NB4 (cell line): ENCODE measurements around the gene TUT4.

Source experiments
- DNase-seq: peaks from one replicate; pipeline ENCODE4 v3.0.0; 2010; ENCODE audit warnings: low read depth
- H3K4me3 ChIP-seq: one replicate; pipeline ENCODE4 v1.5.1; 2011; ENCODE audit warnings: mild to moderate bottlenecking, low read depth, low read length, moderate library complexity
- CTCF ChIP-seq: IDR thresholded peaks from one replicate; pipeline ENCODE4 v1.5.1; 2012; ENCODE audit warnings: low read depth, low read length
- MAX ChIP-seq: IDR thresholded peaks from 2 replicates; pipeline ENCODE4 v1.6.1; 2011; ENCODE audit warnings: low read depth, low read length
- MYC ChIP-seq: IDR thresholded peaks from 2 replicates; pipeline ENCODE4 v1.6.1; 2011; ENCODE audit warnings: low read depth, low read length
- POLR2A ChIP-seq: IDR thresholded peaks from 2 replicates; pipeline ENCODE4 v1.6.1; 2011; ENCODE audit warnings: mild to moderate bottlenecking; ENCODE audit not compliant: insufficient read length; ENCODE audit errors: extremely low read depth

The TUT4 gene

GRCh38 chr1:52542085-52542688 lies 10.7 kb downstream of the TUT4 start:
- no peak overlapping the region for H3K4me3 ChIP-seq
- DNase-seq, result no peak
- TF ChIP-seq MAX (no peak), POLR2A (no peak), CTCF (no peak), MYC (no peak)

GRCh38 chr1:52534928-52535764 lies 17.7 kb downstream of the TUT4 start:
- DNase-seq, result no peak
- H3K4me3 ChIP-seq, result no peak overlapping the region
- TF ChIP-seq MAX, result no peak
- TF ChIP-seq MYC, result no peak
- TF ChIP-seq CTCF, result no peak
- no peak for TF ChIP-seq POLR2A

DNA sequence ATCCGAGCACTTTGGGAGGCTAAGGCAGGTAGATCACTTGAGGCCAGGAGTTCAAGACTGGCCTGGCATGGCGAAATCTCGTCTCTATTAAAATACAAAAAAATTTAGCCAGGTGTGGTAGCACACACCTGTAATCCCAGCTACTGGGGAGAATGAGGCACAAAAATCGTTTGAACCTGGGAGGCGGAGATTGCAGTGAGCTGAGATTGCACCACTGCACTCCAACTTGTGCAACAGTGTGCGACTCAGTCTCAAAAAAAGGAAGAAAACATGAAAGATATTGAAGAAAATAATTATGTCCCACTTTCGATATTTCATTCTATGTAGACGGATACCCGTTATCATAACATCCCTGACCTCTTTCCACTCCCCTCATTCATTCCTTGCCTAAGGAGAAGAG lies 19.2 kb downstream of the TUT4 start:
- peak; percentile 48 for DNase-seq
- TF ChIP-seq MYC (no peak), POLR2A (no peak), CTCF (no peak), MAX (no peak)
- H3K4me3 ChIP-seq, result no peak overlapping the region

DNA sequence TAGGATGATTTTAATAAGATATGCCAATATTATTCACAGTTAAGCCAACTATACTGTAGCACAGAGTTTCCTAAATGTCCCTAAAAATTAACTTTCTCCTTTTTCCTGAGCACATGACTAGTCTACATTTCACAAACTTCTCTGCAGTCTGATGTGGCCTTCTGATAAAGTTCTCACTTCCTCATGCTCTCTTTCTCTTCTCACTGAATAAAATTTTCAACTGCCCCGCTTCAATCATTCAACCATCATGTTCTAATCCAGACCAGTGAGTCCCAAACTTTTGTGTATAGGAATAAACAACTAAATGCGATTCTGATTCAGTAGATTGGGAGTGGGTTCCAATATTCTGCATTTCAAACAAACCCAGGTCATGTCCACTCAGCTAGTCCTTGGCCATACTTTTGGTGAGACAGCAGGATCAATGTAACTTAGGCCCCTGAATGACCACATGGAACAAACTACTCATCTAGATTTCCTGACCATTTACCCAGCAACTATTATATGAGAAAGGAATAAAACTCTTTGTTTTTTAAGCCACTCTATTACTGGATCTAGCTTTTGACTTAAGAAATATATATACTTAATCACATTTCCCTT lies 20.1 kb downstream of the TUT4 start:
- peak; percentile 34 for DNase-seq
- TF ChIP-seq MAX (0 out of 2 replicates have a peak, but pooled peaks have one; percentile 20), CTCF (no peak)
- no peak overlapping the region for H3K4me3 ChIP-seq

- H3K4me3 ChIP-seq, result no peak overlapping the region
- TF ChIP-seq POLR2A, result no peak
- no peak for TF ChIP-seq CTCF
- TF ChIP-seq MAX, result no peak
- no peak for TF ChIP-seq MYC
- DNase-seq, result no peak
These were observed 20.6 kb downstream of the TUT4 start for GRCh38 chr1:52532247-52532646.
